Body of pancreas (tissue), 4 donors: ENCODE results near the gene UBE3B. TPM values are rescaled to one million over a fixed set of nuclear protein-coding genes. Genes with fewer than 3 reads are reported as not detected.

Source experiments
- ATAC-seq: fragments of 150-250 bp; one replicate; pipeline ENCODE4 v1.9.1; 2016
- DNase-seq, 4 donors: peaks; one replicate each; pipeline ENCODE4 v3.0.0-alpha.2; 2019
- H3K27ac ChIP-seq, 4 donors: fragments of 200-600 bp; sonication (generic); 1 replicate in 3 of 4; 2 replicates in 1 of 4; pipeline versions ENCODE4 v1.5.1 to v1.6.1; 2016 to 2019; ENCODE audit warnings: mild to moderate bottlenecking in 1 of 4, mixed read lengths in 1 of 4, moderate library complexity in 1 of 4
- H3K27me3 ChIP-seq, 2 donors: fragments of 200-600 bp; sonication (generic); one replicate each; pipeline ENCODE4 v1.6.0; 2016; ENCODE audit warnings: mild to moderate bottlenecking in 1 of 2
- H3K36me3 ChIP-seq, 2 donors: fragments of 200-600 bp; sonication (generic); replicated peaks in 1 of 2; 2 replicates each; pipeline ENCODE4 v1.5.1; 2016; ENCODE audit warnings: low read depth in 2 of 2; ENCODE audit not compliant: insufficient read depth in 1 of 2
- H3K4me1 ChIP-seq: fragments of 200-600 bp; sonication (generic); one replicate; pipeline ENCODE4 v1.6.0; 2016
- H3K4me3 ChIP-seq, 2 donors: fragments of 200-600 bp; sonication (generic); 1 replicate in 1 of 2; 2 replicates in 1 of 2; pipeline ENCODE4 v1.5.1; 2016 to 2019
- H3K9me3 ChIP-seq, 3 donors: fragments of 200-600 bp; sonication (generic); 1 replicate in 2 of 3; 2 replicates in 1 of 3; pipeline ENCODE4 v1.5.1; 2016
- POLR2A ChIP-seq, 3 donors: fragments of 450-650 bp; IDR thresholded peaks; one replicate each; pipeline ENCODE4 v1.6.1; 2016; ENCODE audit warnings: antibody characterized with exemption in 3 of 3, mild to moderate bottlenecking in 2 of 3
- WGBS, 2 donors: methylation state at CpG; one replicate each; pipeline ENCODE4 v1.1.5; 2017; 5-methylcytosine and 5-hydroxymethylcytosine counted together
- intact Hi-C: fragments of 100-400 bp; cut with DNase I; formaldehyde crosslinking; loops from one replicate; pipeline ENCODE4 v1.15.1; 2023
- total RNA-seq, 2 donors: library from RNA; depleted of rRNA; stranded (reverse); fragments of >200 nt; gene quantifications; one replicate each; pipeline ENCODE4 v1.1.0, GENCODE V29; 2016
- TF ChIP-seq, protein P1 (sequence below), 7 experiments: fragments of 450-650 bp in 4 of 7; fragments of 200-600 bp in 3 of 7; sonication (generic) in 3 of 7; IDR thresholded peaks; one replicate each; pipeline ENCODE4 v1.5.1; 2016 to 2019; ENCODE audit warnings: antibody characterized with exemption in 7 of 7

The UBE3B gene
- total RNA-seq, 2 donors from 2014 or later = 18.9 to 33.9 TPM

DNA sequence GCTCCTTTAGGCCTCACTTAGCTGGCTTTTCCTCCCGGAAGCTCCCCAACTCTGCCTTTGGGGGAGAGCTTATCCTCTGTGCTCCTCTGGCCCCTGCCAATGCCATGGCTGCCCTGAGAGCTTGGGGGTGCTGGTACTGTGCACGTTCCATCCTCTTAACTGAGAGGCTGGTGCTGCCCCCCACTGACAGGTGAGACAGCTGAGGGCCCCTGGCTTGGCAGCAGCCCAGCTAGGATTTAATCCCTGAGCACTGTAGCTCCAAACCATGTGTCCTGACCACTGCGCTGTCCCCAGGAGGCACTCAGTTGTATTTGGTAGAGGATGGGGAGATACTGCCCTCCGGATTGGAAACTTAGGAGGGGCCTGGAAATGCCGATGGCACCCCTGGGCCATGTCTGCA lies 46.1 kb downstream of the UBE3B start:
- H3K4me1 ChIP-seq = no peaks in the 10 kb centered on the region
- ATAC-seq = no peak
- H3K4me3 ChIP-seq = no peak overlapping the region
- H3K27ac ChIP-seq = no peak overlapping the region
- intact Hi-C loops = no loop called here
- TF ChIP-seq, protein P1, sequence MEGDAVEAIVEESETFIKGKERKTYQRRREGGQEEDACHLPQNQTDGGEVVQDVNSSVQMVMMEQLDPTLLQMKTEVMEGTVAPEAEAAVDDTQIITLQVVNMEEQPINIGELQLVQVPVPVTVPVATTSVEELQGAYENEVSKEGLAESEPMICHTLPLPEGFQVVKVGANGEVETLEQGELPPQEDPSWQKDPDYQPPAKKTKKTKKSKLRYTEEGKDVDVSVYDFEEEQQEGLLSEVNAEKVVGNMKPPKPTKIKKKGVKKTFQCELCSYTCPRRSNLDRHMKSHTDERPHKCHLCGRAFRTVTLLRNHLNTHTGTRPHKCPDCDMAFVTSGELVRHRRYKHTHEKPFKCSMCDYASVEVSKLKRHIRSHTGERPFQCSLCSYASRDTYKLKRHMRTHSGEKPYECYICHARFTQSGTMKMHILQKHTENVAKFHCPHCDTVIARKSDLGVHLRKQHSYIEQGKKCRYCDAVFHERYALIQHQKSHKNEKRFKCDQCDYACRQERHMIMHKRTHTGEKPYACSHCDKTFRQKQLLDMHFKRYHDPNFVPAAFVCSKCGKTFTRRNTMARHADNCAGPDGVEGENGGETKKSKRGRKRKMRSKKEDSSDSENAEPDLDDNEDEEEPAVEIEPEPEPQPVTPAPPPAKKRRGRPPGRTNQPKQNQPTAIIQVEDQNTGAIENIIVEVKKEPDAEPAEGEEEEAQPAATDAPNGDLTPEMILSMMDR (IDR thresholded peaks at IDR 0.05) = no peak
- no peak for TF ChIP-seq POLR2A (IDR thresholded peaks at IDR 0.05)
- no peaks in the 10 kb centered on the region for H3K9me3 ChIP-seq
- DNase-seq = no peak
- no peaks in the 10 kb centered on the region for H3K27me3 ChIP-seq
- peaks cover 0 to 16% of the 10 kb centered on the region in 2 donors for H3K36me3 ChIP-seq
- 88 to 94% methylated on average over 4 to 5 of the region's 5 CpGs for whole genome bisulfite sequencing, 2 donors

DNA sequence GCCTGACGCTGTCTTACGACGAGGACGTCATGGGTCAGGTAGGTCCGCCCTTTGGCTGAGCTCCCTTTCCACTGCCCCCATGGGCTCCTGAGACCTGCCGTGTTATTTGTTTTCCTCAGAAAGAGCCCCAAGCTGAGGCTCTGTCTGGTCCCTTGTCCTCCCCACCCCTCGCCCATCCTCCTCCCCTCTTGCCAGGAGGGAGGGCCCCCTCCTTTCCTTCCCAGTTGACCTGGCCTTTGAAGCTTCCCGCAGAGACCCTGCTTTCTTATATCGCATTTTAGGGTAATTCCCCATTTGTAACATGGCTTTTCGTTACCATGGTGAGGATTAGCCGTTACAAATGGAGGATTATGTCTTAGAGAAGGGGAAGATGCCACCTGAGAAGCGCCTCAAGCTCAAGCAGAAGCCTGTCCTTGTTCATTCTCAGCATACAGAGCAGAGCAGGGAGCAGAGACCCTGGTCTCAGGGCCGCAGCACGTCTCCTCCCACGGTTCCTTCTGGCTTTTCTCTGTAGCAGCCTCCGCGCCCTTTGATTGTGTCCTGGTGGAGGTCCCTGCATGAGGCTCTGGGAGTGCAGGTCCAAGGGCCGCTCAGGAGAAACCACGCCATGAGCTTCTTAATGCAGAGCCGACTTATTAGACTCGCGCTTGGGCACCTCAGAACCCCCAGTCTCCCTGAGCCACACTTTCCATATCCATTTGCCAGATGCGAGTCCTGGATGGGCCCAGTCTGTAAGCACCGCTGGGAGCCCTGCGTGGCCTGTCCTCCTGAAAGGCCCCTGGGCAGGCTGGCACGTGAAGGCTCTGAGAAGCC lies 47.2 kb downstream of the UBE3B start:
- Histone ChIP-seq H3K27ac (no peak overlapping the region), H3K36me3 (peaks cover 0 to 16% of the 10 kb centered on the region in 2 donors), H3K4me1 (no peaks in the 10 kb centered on the region), H3K4me3 (no peak overlapping the region), H3K9me3 (no peaks in the 10 kb centered on the region), H3K27me3 (no peaks in the 10 kb centered on the region)
- ATAC-seq = no peak
- 92 to 95% methylated on average over 22 to 26 of the region's 26 CpGs for WGBS, 2 donors
- DNase-seq = no peak
- intact Hi-C loops = no loop called here
- no peak for TF ChIP-seq POLR2A (IDR thresholded peaks at IDR 0.05)
- TF ChIP-seq, protein P1 (IDR thresholded peaks at IDR 0.05) = no peak

DNA sequence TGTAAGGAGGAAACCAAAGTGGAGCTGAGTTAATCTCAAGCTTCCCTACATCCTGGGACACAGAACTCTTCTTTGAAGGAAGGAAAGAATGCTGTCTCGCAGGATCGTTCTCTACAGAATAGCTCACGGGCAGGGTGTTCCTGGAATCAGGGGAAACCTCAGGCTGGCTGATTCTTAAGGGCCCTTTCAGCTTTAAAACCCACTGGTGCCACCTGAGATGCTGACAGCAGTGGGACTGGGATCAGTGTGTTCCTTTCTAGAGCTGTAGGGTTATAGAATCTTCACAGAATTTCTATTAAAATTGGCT lies 47.8 kb downstream of the UBE3B start:
- WGBS, 2 donors = 87 to 94% methylated on average over 3 of the region's 3 CpGs
- Histone ChIP-seq H3K4me3 (no peak overlapping the region), H3K9me3 (no peaks in the 10 kb centered on the region), H3K27ac (no peak overlapping the region), H3K4me1 (no peaks in the 10 kb centered on the region), H3K27me3 (no peaks in the 10 kb centered on the region), H3K36me3 (peaks cover 0 to 16% of the 10 kb centered on the region in 2 donors)
- no peak for DNase-seq
- intact Hi-C loops = no loop called here
- TF ChIP-seq POLR2A (IDR thresholded peaks at IDR 0.05) = no peak
- TF ChIP-seq, protein P1 (IDR thresholded peaks at IDR 0.05) = no peak
- ATAC-seq = no peak

DNA sequence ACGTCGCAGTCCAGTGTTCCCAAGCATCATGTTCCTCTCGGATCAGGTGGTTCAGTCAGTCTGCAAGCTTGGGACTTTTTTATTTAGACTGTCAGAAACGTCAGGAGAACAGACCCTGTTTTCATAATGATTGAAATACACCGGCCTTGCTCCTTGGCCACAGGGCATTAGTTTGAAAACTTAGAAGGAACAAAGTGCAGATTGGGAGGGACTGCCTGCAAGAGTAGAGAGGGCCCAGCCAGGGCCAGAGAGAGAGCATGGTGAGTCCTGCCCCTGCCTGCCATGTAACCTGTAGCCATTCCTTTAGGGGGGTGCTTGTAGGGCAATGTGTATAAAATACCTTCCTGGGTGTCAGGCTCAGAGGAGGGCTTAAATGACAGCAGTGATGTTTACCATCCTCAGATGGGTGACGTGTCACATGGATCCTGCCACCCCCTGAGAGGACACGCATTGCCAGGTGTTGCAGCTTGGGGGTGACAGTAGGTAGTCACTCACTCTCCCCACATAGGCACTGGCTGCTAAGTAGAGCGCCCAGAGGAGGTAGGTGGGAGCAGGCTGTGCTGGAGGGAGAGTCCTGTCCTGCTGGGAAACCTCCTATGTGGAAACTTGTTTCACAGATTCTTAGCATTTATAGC lies 50.2 kb downstream of the UBE3B start:
- Histone ChIP-seq H3K27ac (no peak overlapping the region), H3K9me3 (no peaks in the 10 kb centered on the region), H3K4me1 (no peaks in the 10 kb centered on the region), H3K36me3 (peaks cover 0 to 20% of the 10 kb centered on the region in 2 donors), H3K27me3 (no peaks in the 10 kb centered on the region), H3K4me3 (no peak overlapping the region)
- no peak for TF ChIP-seq POLR2A (IDR thresholded peaks at IDR 0.05)
- TF ChIP-seq, protein P1 (IDR thresholded peaks at IDR 0.05) = no peak
- ATAC-seq (no peak), DNase-seq (no peak)
- intact Hi-C loops = no loop called here
- WGBS, 2 donors = 83 to 85% methylated on average over 8 of the region's 8 CpGs
